Neural cell (in vitro differentiated cells): Measurements from ENCODE around the gene HOXD8. TPM values are rescaled to one million over a fixed set of nuclear protein-coding genes. Genes with fewer than 3 reads are reported as not detected.

Source experiments
- H2AFZ ChIP-seq: fragments of 200-600, 300-800 bp; sonication (generic), shearing (Covaris generic); 2 replicates; pipeline ENCODE4 v1.6.0; 2014; ENCODE audit warnings: low read depth, mild to moderate bottlenecking, antibody characterized with exemption, low read length, moderate library complexity
- H3F3A ChIP-seq: fragments of 200-600 bp; shearing (Covaris generic); 2 replicates; pipeline ENCODE4 v1.6.1; 2016; ENCODE audit warnings: mild to moderate bottlenecking, moderate library complexity, mixed read lengths, antibody characterized with exemption, low read length; ENCODE audit not compliant: insufficient read depth, poor library complexity, severe bottlenecking
- H3K27ac ChIP-seq: fragments of 200-600, 300-800 bp; sonication (generic), shearing (Covaris generic); 2 replicates; pipeline ENCODE4 v1.5.1; 2014; ENCODE audit warnings: mild to moderate bottlenecking, low read length, moderate library complexity
- H3K27me3 ChIP-seq: fragments of 300-800, 200-600 bp; sonication (generic), shearing (Covaris generic); 2 replicates; pipeline ENCODE4 v1.6.0; 2014; ENCODE audit warnings: mild to moderate bottlenecking, low read depth, low read length, moderate library complexity; ENCODE audit not compliant: insufficient read depth
- H3K36me3 ChIP-seq: fragments of 300-800, 200-600 bp; sonication (generic), shearing (Covaris generic); 2 replicates; pipeline ENCODE4 v1.5.1; 2014; ENCODE audit warnings: mild to moderate bottlenecking, antibody characterized with exemption, low read length, moderate library complexity; ENCODE audit not compliant: insufficient read depth
- H3K4me2 ChIP-seq: fragments of 300-800, 200-600 bp; sonication (generic), shearing (Covaris generic); 2 replicates; pipeline ENCODE4 v1.6.0; 2014; ENCODE audit warnings: mild to moderate bottlenecking, low read length
- H3K4me3 ChIP-seq: fragments of 300-800, 200-600 bp; sonication (generic), shearing (Covaris generic); 2 replicates; pipeline ENCODE4 v1.5.1; 2014; ENCODE audit warnings: mild to moderate bottlenecking, low read length, moderate library complexity
- H3K79me2 ChIP-seq: fragments of 200-600 bp; shearing (Covaris generic); replicated peaks from 2 replicates; pipeline ENCODE4 v1.6.0; 2014; ENCODE audit warnings: mild to moderate bottlenecking, low read length, moderate library complexity; ENCODE audit not compliant: insufficient read depth
- H3K9ac ChIP-seq: fragments of 300-800, 200-600 bp; sonication (generic), shearing (Covaris generic); 2 replicates; pipeline ENCODE4 v1.6.1; 2016; ENCODE audit warnings: mild to moderate bottlenecking, low read length, mixed read lengths
- H3K9me2 ChIP-seq: fragments of 200-600 bp; shearing (Covaris generic); 2 replicates; pipeline ENCODE4 v1.6.1; 2016; ENCODE audit warnings: mild to moderate bottlenecking, low read length, mixed read lengths; ENCODE audit not compliant: insufficient read depth
- H3K9me3 ChIP-seq: fragments of 200-600, 300-800 bp; sonication (generic), shearing (Covaris generic); 2 replicates; pipeline ENCODE4 v1.6.1; 2016; ENCODE audit warnings: mild to moderate bottlenecking, mixed run types, low read length, moderate library complexity, mixed read lengths
- H4K20me1 ChIP-seq: fragments of 200-600 bp; shearing (Covaris generic); 2 replicates; pipeline ENCODE4 v1.6.1; 2016; ENCODE audit warnings: mild to moderate bottlenecking, mixed run types; ENCODE audit not compliant: insufficient read depth
- CTCF ChIP-seq: fragments of 450-650 bp; IDR thresholded peaks from 2 replicates; pipeline ENCODE4 v1.5.1; 2014; ENCODE audit warnings: antibody characterized with exemption, mild to moderate bottlenecking, moderate library complexity; ENCODE audit not compliant: poor library complexity, severe bottlenecking
- EP300 ChIP-seq: fragments of 450-650 bp; conservative IDR thresholded peaks from 2 replicates; pipeline ENCODE4 v1.6.1; 2014; ENCODE audit warnings: antibody characterized with exemption, mild to moderate bottlenecking, moderate library complexity; ENCODE audit not compliant: poor library complexity, severe bottlenecking
- EZH2 ChIP-seq: fragments of 200-600, 300-800 bp; shearing (Covaris generic), sonication (generic); IDR thresholded peaks from 2 replicates; pipeline ENCODE4 v1.6.1; 2014; ENCODE audit warnings: antibody characterized with exemption, low read length, borderline replicate concordance, mild to moderate bottlenecking; ENCODE audit not compliant: insufficient read depth, poor library complexity, severe bottlenecking
- MXI1 ChIP-seq: fragments of 450-650 bp; conservative IDR thresholded peaks from 2 replicates; pipeline ENCODE4 v1.6.1; 2014; ENCODE audit warnings: antibody characterized with exemption, mild to moderate bottlenecking; ENCODE audit not compliant: poor library complexity, severe bottlenecking
- POLR2AphosphoS5 ChIP-seq: IDR thresholded peaks from 2 replicates; pipeline ENCODE4 v1.6.1; 2012
- RAD21 ChIP-seq: fragments of 450-650 bp; conservative IDR thresholded peaks from 2 replicates; pipeline ENCODE4 v1.6.1; 2014; ENCODE audit warnings: antibody characterized with exemption, mild to moderate bottlenecking, moderate library complexity
- REST ChIP-seq: IDR thresholded peaks from 2 replicates; pipeline ENCODE4 v1.6.1; 2012; ENCODE audit warnings: borderline replicate concordance
- SMC3 ChIP-seq: fragments of 450-650 bp; conservative IDR thresholded peaks from 2 replicates; pipeline ENCODE4 v1.6.1; 2014; ENCODE audit warnings: antibody characterized with exemption, mild to moderate bottlenecking, moderate library complexity; ENCODE audit not compliant: poor library complexity
- TAF1 ChIP-seq: IDR thresholded peaks from 2 replicates; pipeline ENCODE4 v1.6.1; 2012; ENCODE audit warnings: low read depth
- polyA plus RNA-seq: library from polyadenylated mRNA; depleted of rRNA; stranded (reverse); fragments of >200 nt; gene quantifications from 2 replicates; pipeline ENCODE4 v1.2.3, GENCODE V29; 2014

HOXD8 gene
- polyA plus RNA-seq, 1 donor from 2014 or later, result not detected

- no peak for TF ChIP-seq POLR2AphosphoS5
- no peak for TF ChIP-seq RAD21
- no peak for TF ChIP-seq EZH2
- no peak for TF ChIP-seq SMC3
- TF ChIP-seq CTCF, result no peak
- no peak for TF ChIP-seq TAF1
- TF ChIP-seq REST, result no peak
- no peak for TF ChIP-seq EP300
- no peak for TF ChIP-seq MXI1
- H4K20me1 ChIP-seq, result no peaks in the 10 kb centered on the region
Observed at GRCh38 chr2:176103194-176103593, 26.3 kb upstream of the HOXD8 start.

GRCh38 chr2:176103742-176104315 lies 25.7 kb upstream of the HOXD8 start:
- no peaks in the 10 kb centered on the region for H3K36me3 ChIP-seq
- H4K20me1 ChIP-seq, result no peaks in the 10 kb centered on the region
- H3K9me3 ChIP-seq, result peaks cover 7% of the 10 kb centered on the region
- no peak overlapping the region for H3K4me2 ChIP-seq
- no peaks in the 10 kb centered on the region for H3F3A ChIP-seq
- no peak for TF ChIP-seq EZH2
- no peak for TF ChIP-seq EP300
- no peak for TF ChIP-seq RAD21
- TF ChIP-seq POLR2AphosphoS5, result no peak
- TF ChIP-seq REST, result no peak
- no peak for TF ChIP-seq CTCF
- TF ChIP-seq MXI1, result no peak
- TF ChIP-seq TAF1, result no peak
- H3K9ac ChIP-seq, result no peak overlapping the region
- H3K4me3 ChIP-seq, result no peak overlapping the region
- peaks cover 96% of the 10 kb centered on the region for H3K27me3 ChIP-seq
- H3K27ac ChIP-seq, result no peak overlapping the region
- no peaks in the 10 kb centered on the region for H3K79me2 ChIP-seq
- H2AFZ ChIP-seq, result no peak overlapping the region
- H3K9me2 ChIP-seq, result no peaks in the 10 kb centered on the region

More at GRCh38 chr2:176103194-176103593, 26.3 kb upstream of the HOXD8 start:
- H3K9me3 ChIP-seq, result peaks cover 7% of the 10 kb centered on the region
- no peaks in the 10 kb centered on the region for H3K36me3 ChIP-seq
- no peak overlapping the region for H3K27ac ChIP-seq
- H3K4me3 ChIP-seq, result no peak overlapping the region
- no peaks in the 10 kb centered on the region for H3K79me2 ChIP-seq
- H3F3A ChIP-seq, result no peaks in the 10 kb centered on the region
- no peak overlapping the region for H3K4me2 ChIP-seq
- H2AFZ ChIP-seq, result no peak overlapping the region
- peaks cover 97% of the 10 kb centered on the region for H3K27me3 ChIP-seq
- no peak overlapping the region for H3K9ac ChIP-seq
- H3K9me2 ChIP-seq, result no peaks in the 10 kb centered on the region
